ENCODE measurements around the gene PDE4B.

PDE4B gene

DNA sequence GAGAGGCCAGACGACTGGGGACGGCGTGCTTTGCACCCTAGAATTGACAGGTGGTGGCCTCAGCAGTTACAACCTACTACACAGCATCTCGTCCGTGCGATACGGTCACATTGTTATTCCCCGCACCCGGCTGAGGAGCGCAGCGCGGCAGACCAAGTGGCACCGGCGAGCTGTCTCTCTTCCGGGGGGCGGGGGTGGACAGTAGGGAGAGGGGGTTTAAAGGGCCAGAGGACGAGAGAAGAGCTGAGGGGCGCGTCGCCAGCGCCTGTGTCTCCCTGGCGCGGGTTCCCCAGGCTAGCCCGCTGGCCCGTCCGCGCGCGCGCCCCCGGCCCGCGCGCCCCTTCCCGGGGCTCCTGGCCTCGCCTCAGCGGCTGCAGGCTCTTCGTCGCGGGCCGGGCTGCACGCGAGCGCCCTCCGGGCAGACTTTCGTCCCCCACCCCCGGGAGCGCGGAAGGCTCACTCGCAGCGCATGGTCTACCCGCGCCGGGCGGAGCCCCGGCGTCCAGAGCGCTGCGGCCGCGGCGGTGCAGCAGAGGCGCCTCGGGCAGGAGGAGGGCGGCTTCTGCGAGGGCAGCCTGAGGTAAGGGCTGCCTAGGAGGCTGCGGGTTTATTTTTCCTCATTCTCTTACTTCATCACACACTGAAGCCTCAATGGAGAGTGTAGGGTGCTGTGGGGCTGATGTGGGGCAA lies at the start of gene PDE4B:
Gene PDE4B, plus strand, starts transcription at position 227 of the 690 bp plus-strand sequence.
- no peak for FAIRE-seq

DNA sequence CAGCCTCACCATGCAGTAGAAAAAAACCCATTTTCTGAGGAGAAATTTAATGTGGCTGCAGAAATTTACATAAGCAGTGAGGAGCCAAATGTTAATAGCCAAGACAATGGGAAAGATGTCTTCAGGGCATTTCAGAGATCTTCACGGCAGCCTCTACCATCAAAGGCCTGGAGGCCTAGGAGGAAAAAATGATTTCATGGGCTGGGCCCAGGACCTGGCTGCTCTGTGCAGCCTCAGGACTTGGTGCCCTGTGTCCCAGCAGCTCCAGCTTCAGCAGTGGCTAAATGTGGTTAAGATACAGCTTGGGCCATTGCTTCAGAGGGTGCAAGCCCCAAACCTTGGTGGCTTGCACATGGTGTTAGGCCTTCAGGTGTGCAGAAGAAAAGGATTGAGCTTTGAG lies 48.0 kb upstream of the PDE4B start:
- FAIRE-seq, result no peak

DNA sequence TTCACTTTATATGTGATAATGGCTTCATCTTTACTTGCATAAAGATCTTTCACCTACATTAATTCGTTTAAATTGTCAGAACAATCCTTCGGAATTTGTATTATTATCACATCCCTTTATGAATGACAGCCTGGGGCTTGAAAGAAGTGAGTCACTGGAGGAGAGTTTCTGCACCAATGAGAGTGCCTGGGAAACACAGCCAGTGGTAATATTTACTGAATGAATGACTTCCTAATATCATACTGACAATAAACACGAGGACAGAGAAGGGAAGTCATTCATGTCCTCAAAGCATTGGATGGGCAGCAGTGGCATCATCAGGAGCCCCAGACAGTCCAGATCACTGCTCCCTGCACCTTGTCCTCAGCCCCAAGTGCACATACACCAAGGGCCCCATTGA lies 40.7 kb upstream of the PDE4B start:
- FAIRE-seq, result no peak

DNA sequence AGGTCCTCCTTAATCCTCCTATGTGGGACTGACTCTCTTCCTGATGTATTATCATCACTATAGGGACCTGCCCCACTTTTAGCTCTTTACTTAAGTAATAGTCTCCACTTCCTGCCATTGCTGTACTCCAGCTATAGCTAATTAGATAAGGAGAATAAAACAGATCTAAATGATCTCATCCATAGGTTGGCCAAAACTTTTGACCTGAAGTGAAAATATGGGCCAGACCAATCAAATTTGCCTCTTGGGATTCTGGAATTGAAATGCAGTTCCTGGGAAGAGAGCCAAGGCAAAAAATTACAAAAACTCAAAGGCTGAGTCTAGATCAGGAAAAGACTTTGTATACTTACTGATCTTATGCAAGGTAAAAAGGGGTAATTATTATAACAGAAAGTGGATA lies 36.1 kb upstream of the PDE4B start:
- FAIRE-seq, result no peak

DNA sequence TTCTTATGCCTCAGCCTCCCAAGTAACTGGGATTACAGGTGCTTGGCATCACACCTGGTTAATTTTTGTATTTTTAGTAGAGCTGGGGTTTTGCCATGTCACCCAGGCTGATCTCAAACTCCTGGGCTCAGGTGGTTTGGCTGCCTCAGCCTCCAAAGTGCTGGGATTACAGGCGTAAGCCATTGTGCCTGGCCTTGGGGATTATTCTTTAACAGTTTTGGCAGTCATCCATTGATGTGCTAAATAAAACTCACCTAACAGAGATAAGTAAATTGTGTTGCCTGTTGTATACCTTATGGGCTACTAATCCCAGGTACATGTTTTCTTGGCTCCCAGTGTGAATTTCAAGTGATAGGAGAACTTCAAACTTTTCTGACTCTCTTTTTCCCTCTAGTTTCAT lies 35.2 kb upstream of the PDE4B start:
- FAIRE-seq, result no peak

DNA sequence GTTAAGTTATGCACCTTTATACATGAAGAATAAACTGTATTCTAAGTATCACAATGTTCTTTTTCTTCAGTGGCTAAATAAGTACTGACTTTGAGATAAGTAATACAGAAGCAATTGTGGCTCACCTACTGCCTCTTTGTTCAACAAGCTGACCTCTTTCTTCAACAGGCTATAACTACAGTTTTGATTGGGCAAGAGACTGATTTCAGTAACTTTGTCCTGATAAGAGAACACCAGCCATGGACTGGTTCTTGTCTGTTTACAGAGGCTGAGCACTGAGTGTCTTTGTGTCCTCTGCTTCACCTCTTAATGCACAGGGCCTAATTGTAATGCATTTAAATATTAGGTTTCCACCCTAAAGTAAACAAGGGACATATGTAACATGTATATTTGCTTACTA lies 34.6 kb upstream of the PDE4B start:
- FAIRE-seq, result no peak

DNA sequence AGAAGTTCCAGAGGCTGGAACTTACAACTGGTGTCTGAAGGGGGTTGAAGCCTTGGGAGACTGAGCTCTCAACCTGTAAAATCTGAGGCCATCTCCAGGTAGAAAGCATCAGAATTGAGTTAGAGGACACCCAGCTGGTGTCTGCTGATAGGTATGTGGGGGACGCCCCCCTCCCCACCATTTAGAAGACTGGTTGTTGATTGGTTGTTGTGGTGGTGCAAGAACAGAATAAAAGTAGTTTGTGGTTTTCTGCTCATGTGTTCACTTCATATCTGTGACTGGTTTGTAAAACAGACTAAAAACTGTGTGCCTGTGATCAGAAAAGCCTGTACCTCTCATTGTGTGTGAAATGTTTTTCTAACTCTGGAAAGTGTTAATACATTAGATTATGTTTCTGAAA lies 33.2 kb upstream of the PDE4B start:
- FAIRE-seq, result no peak

DNA sequence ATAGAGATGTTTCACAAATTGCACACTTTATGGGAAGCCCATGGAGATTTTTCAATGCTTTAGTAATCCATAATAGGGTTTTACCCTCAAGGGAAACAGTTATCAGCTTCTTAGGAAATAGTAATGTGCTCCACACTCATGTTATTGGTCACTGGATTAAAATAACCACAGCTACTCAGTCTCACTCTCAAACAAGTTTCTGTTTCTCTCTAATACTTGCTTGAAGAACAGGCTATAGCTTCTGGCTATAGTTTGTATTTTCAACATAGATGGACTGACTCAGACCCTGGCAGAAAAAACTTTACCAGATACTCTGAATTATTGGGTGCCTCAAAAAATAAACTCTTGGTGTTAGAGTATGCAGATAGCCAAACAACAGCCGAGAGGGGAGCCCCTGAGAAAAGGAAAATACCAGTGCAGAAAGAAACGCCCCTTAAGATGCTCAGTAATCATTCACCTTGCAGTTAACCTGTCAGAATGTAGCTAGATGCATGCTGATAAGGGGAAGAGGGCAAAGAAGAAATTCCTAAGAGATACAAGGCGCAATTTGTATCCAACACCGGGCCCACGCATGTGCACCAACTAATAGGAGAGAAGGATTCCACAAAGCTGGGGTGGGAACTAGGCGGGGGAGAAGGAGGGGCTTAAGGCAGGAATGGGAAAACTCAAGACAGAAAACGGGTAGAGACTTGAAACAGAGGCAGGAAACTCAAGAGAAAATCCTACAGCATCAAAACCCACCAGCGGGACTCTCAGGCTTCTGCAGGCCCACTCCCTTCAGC lies 30.4 kb upstream of the PDE4B start:
- no peak for FAIRE-seq

DNA sequence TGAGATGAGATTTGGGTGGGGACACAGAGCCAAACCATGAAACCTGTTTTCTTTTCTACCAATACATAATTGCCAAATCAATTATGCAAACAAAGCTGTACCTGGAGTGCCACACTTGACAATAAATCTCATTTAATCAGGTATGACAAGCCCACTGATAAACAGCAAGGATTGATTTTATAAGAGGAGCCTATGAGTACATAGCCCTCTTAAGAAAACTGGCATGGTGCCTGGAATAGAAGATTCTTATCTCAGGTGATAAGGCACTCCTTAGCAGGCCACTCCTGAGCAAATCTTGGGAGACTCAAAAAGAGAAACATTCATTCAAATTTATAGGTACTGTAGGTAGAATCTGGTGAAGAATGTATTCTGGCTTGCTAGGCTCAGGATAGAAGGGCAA lies 28.6 kb upstream of the PDE4B start:
- no peak for FAIRE-seq

DNA sequence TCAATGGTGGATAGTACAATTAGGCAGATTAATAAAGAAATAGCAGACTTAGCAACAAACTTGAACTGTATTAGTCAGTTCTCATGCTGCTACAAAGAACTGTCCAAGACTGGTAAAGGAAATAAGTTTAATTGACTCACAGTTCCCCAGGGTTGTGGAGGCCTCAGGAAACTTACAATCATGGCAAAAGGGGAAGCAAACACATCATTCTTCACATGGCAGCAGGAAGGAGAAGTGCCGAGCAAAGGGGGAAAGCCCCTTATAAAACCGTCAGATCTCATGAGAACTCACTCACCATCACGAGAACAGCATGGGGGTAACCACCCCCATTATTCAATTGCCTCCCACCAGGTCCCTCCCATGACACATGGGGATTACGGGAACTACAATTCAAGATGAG lies 27.1 kb upstream of the PDE4B start:
- FAIRE-seq, result no peak

DNA sequence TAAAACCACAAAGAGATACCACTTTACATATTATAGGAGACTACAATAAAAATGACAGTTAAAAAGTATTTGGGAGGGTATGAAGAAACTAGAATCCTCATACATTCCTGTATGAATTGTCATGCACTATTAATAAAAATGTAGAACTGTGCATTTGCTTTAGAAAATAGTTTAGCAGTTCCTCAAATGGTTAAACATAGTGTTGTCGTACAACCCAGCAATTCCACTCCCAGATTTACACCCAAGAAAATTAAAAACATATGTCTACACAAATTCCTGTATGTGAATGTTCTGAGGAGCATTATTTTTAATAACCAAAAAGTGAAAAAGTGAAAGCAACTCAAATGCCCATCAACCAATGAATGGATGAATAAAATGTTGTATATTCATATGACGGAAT lies 23.1 kb upstream of the PDE4B start:
- no peak for FAIRE-seq

DNA sequence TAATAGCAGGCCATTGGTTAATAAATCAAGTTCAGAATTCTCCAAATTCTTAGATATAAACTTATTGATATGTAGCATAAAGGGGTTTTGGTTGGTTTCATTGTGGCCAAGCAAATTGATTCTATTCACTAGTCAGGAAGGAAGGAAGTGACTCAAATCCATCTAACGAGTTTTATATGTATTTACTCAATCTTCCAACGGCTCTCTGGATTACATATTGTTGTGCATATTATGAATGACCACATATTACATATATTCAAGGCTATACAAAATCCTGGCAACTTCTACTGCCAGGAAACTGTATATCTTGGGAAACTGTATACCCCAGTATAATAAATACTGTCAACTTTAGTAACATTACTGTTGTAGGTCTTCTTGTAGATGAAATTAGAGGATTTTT lies 20.1 kb upstream of the PDE4B start:
- no peak for FAIRE-seq

DNA sequence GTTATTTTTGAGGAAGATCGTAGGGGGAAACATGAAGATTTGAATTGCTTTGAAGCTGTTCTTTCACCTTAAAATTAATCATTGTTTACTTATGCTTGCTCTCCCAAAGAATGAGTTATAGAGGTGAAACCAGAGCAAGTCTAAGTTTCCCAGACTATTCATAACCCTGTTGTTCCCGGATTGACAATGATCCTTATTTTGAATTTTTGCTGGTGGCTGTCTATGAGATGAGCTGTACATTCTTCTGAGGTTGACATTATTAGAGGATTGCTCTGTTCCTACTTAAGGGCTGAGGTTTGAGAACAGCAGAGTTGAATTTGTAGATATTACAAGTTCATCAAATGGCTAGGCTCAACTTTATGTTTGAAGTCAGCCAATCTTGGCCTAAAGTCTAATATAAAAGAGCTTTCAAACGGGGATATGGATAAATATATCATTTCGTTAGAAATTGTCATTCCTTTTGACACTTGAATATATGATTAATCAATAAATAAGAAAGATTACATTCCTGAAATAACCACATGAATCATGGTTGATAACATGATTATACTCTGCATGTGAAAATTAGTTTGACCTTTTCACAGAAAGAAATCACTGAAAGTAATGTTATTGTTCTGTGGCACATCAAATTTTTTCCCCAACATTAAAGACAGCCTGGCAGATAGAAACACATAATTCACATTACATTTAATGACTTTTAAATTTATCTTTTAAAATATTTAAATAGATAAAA lies 19.1 kb upstream of the PDE4B start:
- no peak for FAIRE-seq

DNA sequence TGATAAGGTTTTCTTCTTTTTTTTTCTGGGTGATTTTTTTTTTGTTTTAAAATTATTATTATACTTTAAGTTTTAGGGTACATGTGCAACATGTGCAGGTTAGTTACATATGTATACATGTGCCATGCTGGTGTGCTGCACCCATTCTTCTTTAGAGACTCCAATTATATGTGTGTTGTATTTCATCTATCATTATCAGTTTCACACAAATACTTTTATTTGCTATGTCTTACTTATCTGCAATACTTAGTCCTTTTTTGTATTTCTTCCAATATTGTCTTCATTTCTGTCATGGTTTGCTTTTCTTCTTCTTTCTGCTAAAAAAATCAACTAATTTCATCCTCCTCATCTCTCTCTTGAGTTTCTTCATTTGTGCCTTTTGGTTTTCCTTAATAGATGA lies 3.9 kb upstream of the PDE4B start:
- FAIRE-seq, result no peak

DNA sequence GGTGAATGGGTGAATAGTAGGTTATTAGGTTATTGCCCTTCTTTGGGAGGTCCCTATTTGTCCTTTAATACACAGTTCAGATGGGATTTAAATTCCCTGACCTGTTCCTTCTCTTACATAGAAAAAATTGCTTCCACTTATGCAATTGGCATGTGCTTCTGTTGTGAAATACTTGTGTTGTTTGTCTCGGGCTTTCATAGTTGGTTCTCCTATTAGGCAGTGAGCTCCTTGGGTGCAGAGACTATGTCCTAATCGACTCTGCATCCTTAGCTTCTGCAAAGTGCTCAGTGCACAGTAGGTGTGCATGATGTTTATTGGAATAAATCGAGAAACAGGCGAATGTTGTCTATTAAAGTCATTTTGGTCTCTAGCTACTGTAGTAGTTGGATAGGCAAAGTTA lies 1.3 kb upstream of the PDE4B start:
- no peak for FAIRE-seq

DNA sequence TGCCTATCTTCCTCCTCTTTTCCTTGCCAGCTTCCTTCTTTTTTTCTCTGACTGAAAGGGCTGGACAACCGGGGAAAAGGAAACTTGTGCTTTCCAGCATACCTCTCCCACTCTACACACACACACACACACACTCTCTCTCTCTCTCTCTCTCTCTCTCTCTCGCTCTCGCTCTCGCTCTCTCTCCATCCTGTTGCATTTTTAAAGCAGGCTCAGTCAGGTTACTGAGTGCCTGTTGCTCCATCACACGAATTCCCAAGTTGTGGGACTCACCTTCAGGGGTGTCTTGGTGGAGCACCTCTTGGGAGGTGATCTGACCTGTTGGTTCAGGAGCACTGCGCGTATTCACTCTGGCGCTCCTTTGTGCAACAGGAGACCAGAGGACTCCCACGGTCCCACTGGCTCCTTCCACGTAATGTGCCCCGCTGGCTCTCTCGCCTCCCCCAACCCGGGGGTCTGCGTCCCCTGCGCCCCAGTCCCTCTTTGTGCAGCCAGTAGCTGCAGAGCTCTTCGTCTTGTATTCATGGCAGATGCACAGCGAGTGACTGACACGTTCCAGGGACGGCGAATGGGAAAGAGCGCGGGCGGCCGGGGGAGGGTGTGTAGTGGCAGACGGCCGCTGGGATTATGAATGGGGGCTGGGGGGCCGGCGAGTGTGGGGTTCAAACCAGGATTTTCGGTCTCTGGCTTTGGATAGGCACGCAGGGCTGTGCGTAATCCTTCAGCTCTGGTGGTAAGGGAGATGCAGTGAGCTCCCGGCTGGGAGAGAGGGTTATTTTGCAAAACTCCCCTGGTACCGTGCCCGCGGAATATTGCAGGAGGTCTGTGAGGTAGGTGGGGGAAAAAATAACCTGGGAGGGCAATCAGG lies 660 bp upstream of the PDE4B start:
- no peak for FAIRE-seq

DNA sequence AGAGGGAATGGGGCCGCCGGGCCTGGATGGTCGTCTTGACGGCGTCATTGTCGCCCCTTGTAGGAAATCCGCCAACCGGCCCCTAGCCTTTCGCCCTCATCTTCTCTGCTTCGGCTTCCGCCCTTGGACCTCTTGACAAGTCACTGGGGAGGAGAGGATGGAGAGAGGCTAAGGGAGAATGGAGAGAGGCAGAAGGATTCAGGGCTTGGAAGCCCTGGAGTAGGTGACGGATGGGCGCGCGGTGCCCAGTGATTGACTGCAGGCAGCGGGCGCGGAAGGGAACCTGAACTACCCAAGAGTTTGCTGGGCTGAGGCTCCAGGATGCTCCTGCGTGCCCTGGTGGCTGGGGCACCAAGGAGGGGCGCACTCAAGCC lies 651 bp downstream of the PDE4B start:
- FAIRE-seq, result no peak

DNA sequence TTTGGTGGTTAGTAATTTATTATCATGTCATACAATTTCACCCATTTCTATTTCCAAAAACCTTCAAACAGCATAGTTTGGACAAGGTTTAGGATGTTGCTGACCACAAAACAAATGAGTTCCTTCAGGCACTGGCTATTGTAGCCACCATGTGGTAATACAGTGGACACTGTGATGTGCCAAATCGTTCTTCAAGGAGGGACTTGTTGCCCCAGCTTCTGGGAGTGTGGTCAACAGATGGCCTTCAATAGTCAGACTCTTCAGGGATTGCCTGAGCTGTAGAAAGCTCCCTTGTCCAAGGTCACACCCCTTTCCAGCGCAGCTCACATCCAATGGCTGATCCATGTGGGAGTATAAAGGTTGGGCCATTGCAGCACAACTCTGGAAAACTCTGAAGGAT lies 2.6 kb downstream of the PDE4B start:
- FAIRE-seq, result no peak

DNA sequence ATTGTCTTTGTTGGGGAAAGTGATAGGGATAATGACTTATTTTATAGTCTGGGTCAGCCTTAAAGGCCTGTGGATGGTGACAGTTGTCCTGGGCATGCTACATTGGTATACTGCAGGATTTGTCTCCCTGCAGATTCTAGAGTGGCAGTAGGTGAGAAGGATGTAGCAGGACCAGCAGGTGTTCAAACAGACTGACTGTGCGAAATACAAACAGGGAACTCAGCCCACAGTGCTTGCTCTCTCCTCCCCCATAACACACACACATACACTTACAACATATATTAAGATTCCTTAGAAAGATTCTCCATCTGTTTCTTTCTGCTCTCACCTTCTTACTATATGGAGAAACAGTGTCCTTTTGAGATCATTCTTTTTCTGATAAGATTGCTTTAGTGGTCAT lies 6.9 kb downstream of the PDE4B start:
- FAIRE-seq, result no peak

DNA sequence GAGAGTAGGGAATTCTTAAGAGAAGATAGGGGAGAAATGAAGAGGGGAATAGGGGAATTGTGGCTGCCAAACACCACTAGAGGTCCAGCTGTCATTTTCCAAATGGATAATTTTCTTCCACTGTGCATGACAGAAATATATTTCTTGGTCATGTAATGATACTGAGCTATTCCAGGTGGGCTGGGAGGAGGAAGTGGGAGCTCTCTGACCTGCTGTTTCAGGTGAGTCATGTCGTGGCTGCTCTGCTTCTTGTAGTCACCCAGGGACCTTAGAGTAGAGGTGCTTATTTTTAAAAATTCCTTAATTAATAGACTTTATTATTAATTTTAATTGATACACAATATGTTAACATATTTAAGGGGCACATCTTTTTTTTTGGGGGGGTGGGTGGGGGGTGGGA lies 11.9 kb downstream of the PDE4B start:
- no peak for FAIRE-seq

DNA sequence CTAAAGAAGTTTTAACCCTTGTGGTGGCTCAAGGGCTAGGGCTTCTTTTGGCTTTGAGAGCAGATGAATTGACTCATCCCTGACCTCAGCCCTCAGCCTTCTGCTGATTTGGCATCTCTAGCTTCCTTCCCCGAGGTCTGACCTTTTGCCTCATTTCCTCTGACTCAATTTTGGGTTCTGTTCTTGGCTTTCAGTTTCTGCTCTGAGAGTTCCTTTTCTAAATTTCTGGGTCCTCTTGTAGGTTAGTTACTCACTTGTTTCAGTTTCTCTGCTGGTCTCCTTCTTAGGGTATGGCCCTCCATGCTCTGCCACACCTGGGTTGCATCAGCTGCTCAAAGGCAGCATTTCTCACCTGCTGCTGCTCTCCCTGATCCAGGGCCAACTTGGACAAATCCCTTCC lies 19.4 kb downstream of the PDE4B start:
- FAIRE-seq, result no peak

DNA sequence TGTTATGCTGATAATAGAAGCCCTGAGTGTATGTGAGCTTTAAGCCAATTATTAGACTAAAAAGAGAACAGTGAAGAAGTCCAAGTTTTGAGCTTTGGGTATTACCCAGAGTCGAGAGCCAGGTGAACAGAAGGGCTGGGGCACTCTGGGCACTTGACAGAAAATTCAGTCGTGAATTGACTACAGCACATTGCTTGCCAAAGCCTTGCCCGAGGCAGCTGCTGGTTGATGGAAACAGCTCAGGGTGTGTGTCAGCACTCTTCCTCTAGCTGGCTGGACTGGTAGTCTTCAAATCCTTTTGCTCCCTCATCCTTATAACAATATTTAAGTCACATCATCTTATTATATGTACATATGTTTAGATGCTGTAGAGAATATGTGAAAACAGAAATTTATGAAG lies 21.3 kb downstream of the PDE4B start:
- FAIRE-seq, result no peak

DNA sequence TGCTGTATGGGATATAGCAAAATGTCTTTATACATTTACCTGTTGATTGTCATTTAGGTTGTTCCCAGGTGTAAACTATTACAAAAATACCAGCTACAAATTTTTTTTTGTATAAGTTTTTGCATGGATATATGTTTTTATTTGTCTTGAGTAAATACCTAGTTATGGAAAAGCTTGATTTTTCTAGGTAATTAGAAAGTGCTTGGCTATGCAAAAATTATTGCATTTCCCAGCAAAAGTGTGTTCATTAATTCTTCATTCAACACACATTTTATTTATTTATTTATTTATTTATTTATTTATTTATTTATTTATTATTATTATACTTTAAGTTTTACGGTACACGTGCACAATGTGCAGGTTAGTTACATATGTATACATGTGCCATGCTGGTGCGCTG lies 22.1 kb downstream of the PDE4B start:
- no peak for FAIRE-seq

Data from A204.1 (cell line).